GM18508 (cell line): ENCODE data around the gene ATP6AP2.
"Not testable (repeated sequence)": the region's sequence is repeated elsewhere in the genome, so short reads cannot be mapped to it uniquely, and the experiment has no call there.

ENCODE experiments used
- ATAC-seq: cut with Tn5 transposase; IDR thresholded peaks from one replicate; pipeline ENCODE4 v1.9.1; 2021; ENCODE audit warnings: moderate number of reproducible peaks; ENCODE audit not compliant: insufficient read depth, unreplicated experiment

The ATP6AP2 gene

DNA sequence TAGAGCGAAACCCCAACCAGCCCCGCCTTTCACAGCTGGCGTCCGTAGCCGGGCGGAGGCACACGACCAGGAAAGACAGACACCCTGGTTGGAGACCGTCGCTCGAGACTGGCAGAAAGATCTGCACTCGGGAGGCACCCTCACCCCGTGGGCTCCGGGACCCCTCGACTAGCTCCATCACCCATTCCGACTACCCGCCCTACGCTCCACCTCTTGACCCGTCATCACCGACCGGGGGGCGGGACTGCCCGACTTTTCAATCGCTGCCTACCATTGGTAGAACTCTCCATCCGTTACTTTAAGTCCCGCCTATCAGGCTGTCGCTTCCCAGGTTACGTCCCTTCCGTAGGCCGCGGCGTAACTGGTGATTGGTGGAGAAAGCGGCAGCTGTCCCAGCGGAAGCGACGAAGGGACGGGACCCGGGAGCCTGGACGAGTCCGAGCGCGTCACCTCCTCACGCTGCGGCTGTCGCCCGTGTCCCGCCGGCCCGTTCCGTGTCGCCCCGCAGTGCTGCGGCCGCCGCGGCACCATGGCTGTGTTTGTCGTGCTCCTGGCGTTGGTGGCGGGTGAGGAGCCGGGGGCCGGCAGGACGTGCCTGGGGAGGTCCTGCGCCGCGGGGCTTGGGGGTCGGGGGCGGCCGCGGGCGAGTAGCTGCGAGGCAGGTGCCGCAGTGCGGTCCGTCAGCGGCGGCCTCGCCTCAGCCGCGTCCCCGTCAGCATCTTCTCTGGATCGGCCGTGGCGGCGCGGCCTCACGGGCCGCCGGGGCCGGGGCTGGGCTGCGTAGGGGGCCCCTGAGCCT, at the start of gene ATP6AP2:
Gene ATP6AP2, plus strand, starts transcription at position 434 of the 799 bp plus-strand sequence. Its CDS starts 96 bp downstream, at position 530.
- ATAC-seq = peak; percentile 83

DNA sequence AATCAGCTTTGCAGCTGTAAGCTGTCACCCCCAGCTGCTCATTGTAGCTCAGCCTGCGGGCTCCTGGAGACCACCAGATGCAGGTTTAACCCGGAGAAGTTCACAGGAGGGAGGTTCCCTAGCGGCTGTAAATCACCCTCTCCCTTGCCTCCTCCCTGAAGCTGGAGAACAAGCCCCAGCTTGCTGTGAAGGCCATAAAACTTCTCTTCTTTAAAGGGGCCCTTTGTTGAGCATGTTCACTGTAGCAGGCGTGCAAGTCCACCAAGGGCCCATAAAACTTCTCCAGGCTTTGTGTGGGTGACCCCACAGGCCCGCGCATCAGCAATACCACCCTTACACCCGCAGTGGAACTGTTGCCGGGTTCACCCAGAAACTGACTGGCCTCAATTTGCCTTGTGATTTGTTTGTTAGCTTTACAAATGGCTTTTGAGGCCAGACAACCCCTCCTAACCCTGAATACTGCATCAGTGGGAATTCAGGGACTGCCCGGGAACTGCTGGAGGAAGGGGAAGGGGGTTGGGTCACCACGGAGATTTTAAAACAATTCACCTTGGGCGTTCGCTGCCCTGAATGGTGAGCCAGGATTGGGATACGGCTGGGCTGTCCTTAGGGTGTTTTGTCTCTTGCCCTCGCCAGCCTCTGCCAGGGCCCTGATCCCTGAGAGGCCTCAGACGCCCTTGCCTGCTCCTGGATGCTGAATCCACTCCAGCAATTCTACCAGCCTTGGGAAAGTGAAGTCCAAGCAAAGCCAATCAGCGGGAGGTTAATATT, 49.5 kb upstream of the ATP6AP2 start:
- no peak for ATAC-seq

- ATAC-seq = no peak
Measured at GRCh38 chrX:40537310-40537709, 43.5 kb upstream of the ATP6AP2 start.

GRCh38 chrX:40538406-40538805, 42.4 kb upstream of the ATP6AP2 start:
- ATAC-seq = no peak

DNA sequence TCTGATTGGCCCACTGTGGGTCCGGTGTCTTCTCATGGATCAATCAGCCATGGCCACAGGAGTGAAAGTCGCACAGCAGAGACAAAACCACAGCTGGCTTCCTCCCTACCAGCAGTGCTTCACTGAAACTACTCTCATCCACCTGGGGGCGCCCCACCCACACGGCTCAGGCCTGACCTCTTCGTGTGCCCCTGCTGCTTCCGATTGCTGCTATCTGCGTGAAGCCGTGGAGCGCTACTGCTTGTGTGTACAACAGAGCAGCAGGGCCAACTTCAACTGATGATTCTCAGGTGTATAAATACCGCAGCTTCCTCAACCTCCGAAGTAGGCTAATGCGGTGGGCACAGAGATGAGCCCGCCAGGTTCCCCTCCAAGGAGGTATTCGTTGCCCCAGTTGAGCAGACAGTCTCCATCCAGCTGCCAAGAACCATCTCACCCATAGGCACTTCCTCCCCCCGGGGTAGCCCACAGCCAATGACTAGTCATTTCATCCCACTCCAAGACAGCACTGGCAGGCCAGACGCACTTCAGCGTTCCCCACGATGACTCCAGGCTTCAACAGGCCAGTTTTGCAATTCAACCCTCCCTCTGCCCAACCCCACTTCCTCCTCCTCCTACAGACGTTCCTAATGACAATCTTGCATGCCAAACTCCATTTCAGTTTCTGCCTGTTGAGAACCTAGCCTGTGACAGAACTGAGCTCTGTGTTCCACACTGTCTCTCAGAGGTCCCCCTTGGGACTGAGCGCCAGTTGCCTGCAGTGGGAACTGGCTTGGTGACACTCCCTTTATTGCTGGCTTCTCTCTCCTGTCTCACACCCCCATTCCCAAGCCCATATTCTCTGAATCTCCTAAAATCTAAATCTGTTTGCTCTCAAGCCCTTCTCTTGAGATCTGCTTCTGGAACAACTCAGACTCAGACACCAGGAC, 41.3 kb upstream of the ATP6AP2 start:
- ATAC-seq = no peak

GRCh38 chrX:40542208-40542607, 38.6 kb upstream of the ATP6AP2 start:
- ATAC-seq = no peak

GRCh38 chrX:40542972-40543371, 37.8 kb upstream of the ATP6AP2 start:
- no peak for ATAC-seq

DNA sequence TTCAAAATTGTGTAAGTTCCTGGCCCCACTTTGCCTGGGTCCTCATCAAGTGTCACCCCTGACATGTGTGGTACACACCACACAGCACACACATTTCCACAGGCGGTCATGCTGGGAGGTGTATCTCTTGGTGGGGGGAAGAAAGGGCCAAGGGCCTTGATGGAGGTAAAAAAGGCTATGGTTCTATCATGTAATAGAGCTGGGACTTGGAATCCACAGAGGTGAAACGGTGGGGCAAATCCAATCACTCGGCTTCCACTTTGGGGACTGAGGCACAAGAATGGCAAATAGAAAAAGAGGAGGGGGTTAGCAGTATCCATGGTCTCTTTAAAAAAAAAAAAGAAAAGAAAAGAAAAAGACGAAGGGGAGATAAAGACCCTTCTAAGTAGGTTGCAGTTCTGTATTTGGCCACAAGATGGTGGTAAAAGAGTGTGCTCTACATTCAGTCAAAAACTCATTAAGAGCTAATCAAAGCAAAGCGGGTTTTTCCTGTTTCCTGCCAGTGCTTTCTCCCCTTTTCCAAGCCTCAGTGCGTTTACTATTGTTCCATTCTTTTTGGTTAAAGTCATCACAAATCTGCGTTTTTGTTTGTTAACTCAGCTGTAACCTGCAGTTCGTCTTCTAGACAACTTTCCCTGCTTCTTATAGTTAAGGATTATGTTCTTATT, 37.0 kb upstream of the ATP6AP2 start:
- no peak for ATAC-seq

- no peak for ATAC-seq
Measured at GRCh38 chrX:40544343-40545266, 36.2 kb upstream of the ATP6AP2 start.

DNA sequence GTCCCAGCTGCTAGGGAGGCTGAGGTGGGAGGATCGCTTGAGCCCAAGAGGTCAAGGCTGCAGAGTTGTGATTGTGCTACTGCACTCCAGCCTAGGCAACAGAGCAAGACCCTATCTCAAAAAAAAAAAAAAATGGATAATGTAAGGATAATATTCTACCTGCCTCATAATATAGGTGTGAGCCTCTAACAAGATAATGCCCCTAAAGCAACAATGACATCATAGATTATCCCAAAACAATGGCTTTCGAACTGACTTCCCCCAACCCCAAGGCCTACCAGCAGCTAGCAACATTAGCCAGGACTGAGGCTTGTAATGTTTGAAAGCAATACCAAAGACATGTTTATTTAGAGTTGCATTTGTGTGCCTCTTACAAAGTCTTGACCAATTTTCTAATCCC, 33.9 kb upstream of the ATP6AP2 start:
- ATAC-seq = no peak

DNA sequence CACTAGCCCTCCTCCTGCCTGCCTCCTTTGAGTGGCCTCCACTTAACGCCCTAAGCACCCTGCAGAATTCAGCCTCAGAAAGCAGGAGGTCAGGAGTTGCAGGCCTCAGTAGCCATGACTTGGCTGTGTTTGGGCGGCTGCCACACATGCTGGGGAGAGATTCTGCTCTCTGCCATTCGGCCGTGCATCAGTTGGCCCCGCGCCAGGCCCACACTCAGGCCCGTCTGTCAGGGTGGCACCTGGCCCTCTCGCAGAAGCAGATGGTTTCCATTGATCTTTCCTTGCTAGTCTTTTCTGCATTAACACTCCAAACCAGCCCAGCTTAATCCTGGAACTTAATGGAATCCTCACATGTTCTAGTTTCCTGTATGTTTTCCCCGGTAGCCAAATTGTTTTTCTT, 30.7 kb upstream of the ATP6AP2 start:
- no peak for ATAC-seq

- ATAC-seq = no peak
Measured at GRCh38 chrX:40552768-40553167, 28.0 kb upstream of the ATP6AP2 start.

DNA sequence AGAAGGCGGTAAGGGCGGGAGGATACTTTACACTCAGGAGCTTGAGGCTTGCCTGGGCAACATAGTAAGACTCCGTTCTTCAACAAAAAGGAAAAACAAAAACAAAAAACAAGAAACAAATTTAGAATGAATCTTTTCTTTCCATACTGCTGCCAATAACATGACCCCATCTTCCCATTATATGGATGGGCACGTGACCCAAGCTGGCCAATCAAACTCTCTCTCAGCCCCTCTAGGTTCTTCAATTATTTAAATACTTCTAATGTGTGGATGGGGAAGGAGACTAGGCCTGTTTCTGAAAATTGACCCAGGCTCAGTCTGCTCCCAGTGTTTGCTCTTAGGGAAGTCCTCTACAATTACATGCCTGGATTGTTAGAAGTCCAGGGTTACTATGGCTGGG, 22.2 kb upstream of the ATP6AP2 start:
- ATAC-seq = no peak

DNA sequence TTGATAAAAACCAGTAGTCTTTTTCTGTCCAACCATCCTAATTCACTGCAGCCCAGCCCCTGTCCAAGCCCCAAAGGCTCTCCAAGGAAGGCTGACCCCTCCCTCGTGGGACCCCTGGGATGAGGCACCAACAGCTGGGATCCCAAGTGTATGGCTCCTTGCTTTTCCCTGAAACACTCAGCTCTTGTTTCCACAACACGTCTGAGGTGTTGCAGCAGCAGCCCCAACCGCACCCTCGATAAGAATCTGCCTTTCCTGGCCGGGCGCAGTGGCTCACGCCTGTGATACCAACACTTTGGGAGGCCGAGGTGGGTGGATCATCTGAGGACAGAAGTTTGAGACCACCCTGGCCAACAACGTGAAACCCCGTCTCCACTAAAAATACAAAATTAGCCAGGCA, 17.0 kb upstream of the ATP6AP2 start:
- ATAC-seq = no peak

DNA sequence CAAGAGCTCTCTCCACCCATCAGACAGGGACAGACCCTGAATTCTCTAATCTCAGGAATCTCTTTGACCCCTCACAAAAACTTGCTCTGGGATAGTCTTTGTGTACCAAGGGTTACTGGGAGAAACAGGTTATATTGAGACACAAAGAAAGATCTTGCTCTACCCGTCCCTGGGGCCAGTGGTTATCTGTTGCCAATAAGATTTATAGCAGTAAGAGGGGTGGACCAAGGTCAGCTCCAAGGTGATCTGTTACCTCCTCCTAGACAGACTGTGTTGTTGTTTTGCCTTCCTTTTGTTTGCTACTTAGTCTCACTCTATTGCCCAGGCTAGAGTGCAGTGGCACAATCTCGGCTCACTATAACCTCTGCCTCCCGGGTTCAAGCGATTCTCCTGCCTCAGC, 16.3 kb upstream of the ATP6AP2 start:
- ATAC-seq = no peak

GRCh38 chrX:40570346-40571093, 10.2 kb upstream of the ATP6AP2 start:
- no peak for ATAC-seq

DNA sequence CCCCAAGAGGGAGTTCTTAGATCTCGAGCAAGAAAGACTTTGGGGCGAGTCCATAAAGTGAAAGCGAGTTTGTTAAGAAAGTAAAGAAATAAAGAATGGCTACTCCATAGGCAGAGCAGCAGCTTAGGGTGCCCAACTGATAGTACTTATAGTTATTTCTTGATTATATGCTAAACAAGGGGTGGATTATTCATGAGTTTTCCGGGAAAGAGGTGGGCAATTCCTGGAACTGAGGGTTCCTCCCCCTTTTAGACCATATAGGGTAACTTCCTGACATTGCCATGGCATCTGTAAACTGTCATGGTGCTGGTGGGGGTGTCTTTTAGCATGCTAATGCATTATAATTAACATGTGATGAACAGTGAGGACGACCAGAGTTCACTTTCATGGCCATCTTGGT, 9.6 kb upstream of the ATP6AP2 start:
- ATAC-seq = not testable (repeated sequence)

DNA sequence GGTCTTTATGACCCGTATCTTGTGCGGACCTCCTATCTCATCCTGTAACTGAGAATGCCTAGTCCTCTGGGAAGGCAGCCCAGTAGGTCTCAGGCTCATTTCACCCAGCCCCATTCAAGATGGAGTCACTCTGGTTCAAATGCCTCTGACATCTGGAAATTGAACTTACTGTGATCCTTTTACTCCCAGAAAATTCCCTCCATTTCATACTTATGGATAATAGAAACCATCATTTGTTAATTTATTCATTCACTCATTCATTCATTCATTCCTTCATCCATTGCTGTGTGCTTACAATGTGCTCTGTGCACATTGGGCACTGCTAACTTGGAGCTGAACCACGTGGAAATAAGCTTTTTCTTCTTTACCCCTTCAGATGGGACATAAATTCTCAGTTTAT, 9.2 kb upstream of the ATP6AP2 start:
- no peak for ATAC-seq
